PC-9 (cell line): Measurements from ENCODE around the gene KRT36. TPM values are rescaled to one million over a fixed set of nuclear protein-coding genes. Genes with fewer than 3 reads are reported as not detected.
A peak's percentile ranks its signal among the peaks of the same experiment; 100 is the strongest.

Experiments
- BruUV-seq: library from RNA; stranded (reverse); fragments of 400-500 nt; replicated peaks from 2 replicates; lab custom pipeline; 2021; lab: Mats Ljungman, UMichigan
- CTCF ChIA-PET: fragments of 300-600 bp; sonication (Branson Sonifier 250); formaldehyde crosslinking; loops from one replicate; lab custom pipeline; 2022; ENCODE audit warnings: antibody characterized with exemption; lab: Charles Lee
- POLR2A ChIA-PET: fragments of 300-600 bp; sonication (Branson Sonifier 250); formaldehyde crosslinking; loops from one replicate; lab custom pipeline; 2022; ENCODE audit warnings: antibody characterized with exemption; ENCODE audit not compliant: unreplicated experiment; lab: Charles Lee
- DNase-seq, 2 experiments: peaks; one replicate each; pipeline versions ENCODE4 v3.0.0 to v3.0.0-alpha.2; 2015 to 2022; ENCODE audit warnings: mixed read lengths in 1 of 2
- H2AFZ ChIP-seq: fragments of 200-600 bp; sonication (generic); 2 replicates; pipeline ENCODE4 v1.8.1; 2017; ENCODE audit warnings: antibody characterized with exemption
- H3F3A ChIP-seq: fragments of 200-600 bp; sonication (generic); 2 replicates; pipeline ENCODE4 v1.8.1; 2017; ENCODE audit warnings: antibody characterized with exemption, mild to moderate bottlenecking, low read depth; ENCODE audit not compliant: insufficient read depth
- H3K27ac ChIP-seq: fragments of 200-600 bp; sonication (generic); 2 replicates; pipeline ENCODE4 v1.6.1; 2016; ENCODE audit warnings: mixed run types
- H3K27me3 ChIP-seq: fragments of 200-600 bp; sonication (generic); 2 replicates; pipeline ENCODE4 v1.6.1; 2016; ENCODE audit warnings: low read depth, mixed run types; ENCODE audit not compliant: insufficient read depth
- H3K36me3 ChIP-seq: fragments of 200-600 bp; sonication (generic); 2 replicates; pipeline ENCODE4 v1.6.1; 2016; ENCODE audit warnings: low read depth, mixed run types
- H3K4me1 ChIP-seq: fragments of 200-600 bp; sonication (generic); replicated peaks from 2 replicates; pipeline ENCODE4 v1.6.1; 2016; ENCODE audit warnings: mixed run types; ENCODE audit not compliant: insufficient read depth
- H3K4me2 ChIP-seq: fragments of 200-600 bp; sonication (generic); 2 replicates; pipeline ENCODE4 v1.6.1; 2017; ENCODE audit warnings: mixed run types
- H3K4me3 ChIP-seq: fragments of 200-600 bp; sonication (generic); 2 replicates; pipeline ENCODE4 v1.6.1; 2016; ENCODE audit warnings: mixed run types
- H3K79me2 ChIP-seq: fragments of 200-600 bp; sonication (generic); 2 replicates; pipeline ENCODE4 v1.6.1; 2017; ENCODE audit warnings: low read depth, mixed run types
- H3K9me2 ChIP-seq: fragments of 200-600 bp; sonication (generic); 2 replicates; pipeline ENCODE4 v1.8.1; 2017; ENCODE audit warnings: mild to moderate bottlenecking; ENCODE audit not compliant: insufficient read depth
- H3K9me3 ChIP-seq: fragments of 200-600 bp; sonication (generic); 2 replicates; pipeline ENCODE4 v1.8.1; 2016; ENCODE audit warnings: low read depth; ENCODE audit not compliant: insufficient read depth
- H4K20me1 ChIP-seq: fragments of 200-600 bp; sonication (generic); 2 replicates; pipeline ENCODE4 v1.8.1; 2017; ENCODE audit not compliant: insufficient read depth
- EZH2 ChIP-seq: fragments of 200-600 bp; sonication (generic); IDR thresholded peaks from 2 replicates; pipeline ENCODE4 v1.8.0; 2017; ENCODE audit warnings: antibody characterized with exemption, low read depth
- intact Hi-C: fragments of 100-400 bp; cut with micrococcal nuclease; formaldehyde crosslinking; loops from one replicate; pipeline ENCODE4 v1.10.0; 2022; ENCODE audit not compliant: unreplicated experiment
- total RNA-seq: library from RNA; stranded (reverse); gene quantifications from 2 replicates; pipeline ENCODE4 v1.2.3, GENCODE V29; 2021
- TF ChIP-seq, protein P1 (sequence below): fragments of 200-600 bp; sonication (generic); conservative IDR thresholded peaks from 2 replicates; pipeline ENCODE4 v1.6.1; 2017; ENCODE audit warnings: mixed run types, antibody characterized with exemption, mild to moderate bottlenecking, moderate library complexity

Gene KRT36
- total RNA-seq, 1 experiment from 2014 or later, result not detected

DNA sequence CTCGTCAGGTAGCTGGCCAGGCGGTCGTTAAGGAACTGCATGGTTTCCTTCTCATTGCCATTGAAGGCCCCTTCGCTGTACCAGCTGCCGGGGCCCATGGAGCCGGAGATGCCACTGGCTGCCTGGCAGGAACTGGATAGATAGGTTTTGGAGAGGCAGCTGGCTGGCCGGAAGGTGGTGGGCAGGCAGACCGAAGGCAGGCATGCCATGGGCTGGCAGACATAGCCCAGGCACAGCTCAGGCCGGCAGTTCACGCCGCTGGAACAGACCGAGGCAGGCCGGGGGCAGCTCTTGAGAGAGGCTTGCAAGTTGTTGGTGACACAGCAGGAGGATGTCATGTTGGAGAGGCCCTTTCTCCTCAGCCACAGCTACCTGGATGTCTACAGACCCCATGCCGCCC lies 22.7 kb downstream of the KRT36 start, which contains the start of gene KRT32:
Gene KRT32, minus strand, starts transcription at position 399 of the 400 bp plus-strand sequence. Its CDS starts 61 bp downstream, at position 338.
- H3K79me2 ChIP-seq, result no peaks in the 10 kb centered on the region
- H3K4me2 ChIP-seq, result no peak within 1 kb of the TSS
- H2AFZ ChIP-seq, result no peak within 1 kb of the TSS
- no peaks in the 10 kb centered on the region for H3K27me3 ChIP-seq
- no peak for DNase-seq
- ChIA-PET CTCF (no interaction called here), POLR2A (no interaction called here)
- TF ChIP-seq, protein P1, sequence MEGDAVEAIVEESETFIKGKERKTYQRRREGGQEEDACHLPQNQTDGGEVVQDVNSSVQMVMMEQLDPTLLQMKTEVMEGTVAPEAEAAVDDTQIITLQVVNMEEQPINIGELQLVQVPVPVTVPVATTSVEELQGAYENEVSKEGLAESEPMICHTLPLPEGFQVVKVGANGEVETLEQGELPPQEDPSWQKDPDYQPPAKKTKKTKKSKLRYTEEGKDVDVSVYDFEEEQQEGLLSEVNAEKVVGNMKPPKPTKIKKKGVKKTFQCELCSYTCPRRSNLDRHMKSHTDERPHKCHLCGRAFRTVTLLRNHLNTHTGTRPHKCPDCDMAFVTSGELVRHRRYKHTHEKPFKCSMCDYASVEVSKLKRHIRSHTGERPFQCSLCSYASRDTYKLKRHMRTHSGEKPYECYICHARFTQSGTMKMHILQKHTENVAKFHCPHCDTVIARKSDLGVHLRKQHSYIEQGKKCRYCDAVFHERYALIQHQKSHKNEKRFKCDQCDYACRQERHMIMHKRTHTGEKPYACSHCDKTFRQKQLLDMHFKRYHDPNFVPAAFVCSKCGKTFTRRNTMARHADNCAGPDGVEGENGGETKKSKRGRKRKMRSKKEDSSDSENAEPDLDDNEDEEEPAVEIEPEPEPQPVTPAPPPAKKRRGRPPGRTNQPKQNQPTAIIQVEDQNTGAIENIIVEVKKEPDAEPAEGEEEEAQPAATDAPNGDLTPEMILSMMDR, result no peak
- no peak for TF ChIP-seq EZH2
- H4K20me1 ChIP-seq, result no peaks in the 10 kb centered on the region
- no peak within 1 kb of the TSS for H3K27ac ChIP-seq
- no peaks in the 10 kb centered on the region for H3K9me2 ChIP-seq
- H3K36me3 ChIP-seq, result no peaks in the 10 kb centered on the region
- H3K4me3 ChIP-seq, result no peak within 1 kb of the TSS
- peaks cover 20% of the 10 kb centered on the region for H3K4me1 ChIP-seq
- intact Hi-C loops, result no loop called here
- BruUV-seq, result no TSS peak
- H3K9me3 ChIP-seq, result no peaks in the 10 kb centered on the region; the same call in 1 of the 2 replicates
- peaks cover 10% of the 10 kb centered on the region; the same call in 1 of the 2 replicates for H3F3A ChIP-seq

DNA sequence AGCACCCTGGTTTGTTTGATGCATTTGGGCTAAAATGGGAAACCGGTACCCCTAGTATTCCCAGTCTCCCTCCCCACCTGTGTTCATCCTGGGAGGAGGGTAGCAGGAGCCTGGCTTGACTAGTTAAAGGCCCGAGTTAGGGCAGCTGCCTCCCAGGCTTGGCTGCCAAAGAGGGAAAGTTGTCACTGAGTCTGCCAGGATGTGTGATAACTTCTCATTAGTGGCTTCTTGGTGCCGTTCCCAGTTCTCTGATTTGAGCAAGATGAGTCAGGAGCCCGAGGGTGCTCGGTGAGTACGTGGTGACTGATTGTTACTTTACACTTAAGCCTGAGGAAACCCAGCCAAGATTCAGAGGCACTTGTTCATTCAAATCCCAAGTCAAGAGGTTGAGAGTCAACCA lies 25.0 kb downstream of the KRT36 start:
- Histone ChIP-seq H3K4me2 (peak overlapping the region; percentile 45), H3K4me1 (peaks cover 20% of the 10 kb centered on the region), H3K27me3 (no peaks in the 10 kb centered on the region), H3K4me3 (no peak overlapping the region), H2AFZ (no peak overlapping the region), H3K27ac (peak overlapping the region; percentile 50), H4K20me1 (no peaks in the 10 kb centered on the region), H3K9me3 (no peaks in the 10 kb centered on the region), H3K9me2 (no peaks in the 10 kb centered on the region), H3K36me3 (no peaks in the 10 kb centered on the region), H3K79me2 (no peaks in the 10 kb centered on the region), H3F3A (peaks cover 10% of the 10 kb centered on the region; the same call in 1 of the 2 replicates)
- CTCF ChIA-PET, result no interaction called here
- no TSS peak for BruUV-seq
- peak; percentile 73 to 93 for DNase-seq
- POLR2A ChIA-PET, result interaction anchor here (0.5 to 0.6 kb wide), 3 partner anchors 12 to 839 kb away, joined by 3 to 11 read pairs (median 6); no protein-coding TSS in a partner anchor
- intact Hi-C loops, result no loop called here
- TF ChIP-seq, protein P1, result no peak
- TF ChIP-seq EZH2, result no peak

DNA sequence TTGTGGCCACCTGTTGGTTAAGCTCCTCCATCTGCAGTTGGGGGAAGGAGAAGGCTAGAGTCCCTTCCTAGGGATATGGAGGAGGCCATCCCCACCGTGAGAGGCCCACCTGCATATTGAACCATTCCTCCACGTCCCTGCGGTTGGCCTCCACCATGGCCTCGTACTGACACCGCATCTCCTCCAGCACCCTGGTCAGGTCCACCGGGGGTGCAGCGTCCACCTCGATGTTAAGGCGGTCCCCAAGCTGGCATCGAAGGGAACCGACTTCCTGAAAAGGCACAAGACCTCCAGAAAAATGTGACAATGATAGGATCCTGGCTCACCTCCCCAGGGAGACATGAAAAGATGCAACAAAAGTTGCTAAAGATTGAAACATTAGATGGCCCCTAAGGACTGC lies 25.5 kb downstream of the KRT36 start:
- Histone ChIP-seq H3K4me3 (no peak overlapping the region), H4K20me1 (no peaks in the 10 kb centered on the region), H3K4me2 (peak overlapping the region; percentile 39; the same call in 1 of the 2 replicates), H3K9me2 (no peaks in the 10 kb centered on the region), H3K79me2 (no peaks in the 10 kb centered on the region), H3K9me3 (no peaks in the 10 kb centered on the region), H3K27ac (peak overlapping the region; percentile 50), H3K27me3 (no peaks in the 10 kb centered on the region), H3K36me3 (no peaks in the 10 kb centered on the region), H3F3A (peaks cover 10% of the 10 kb centered on the region; the same call in 1 of the 2 replicates), H2AFZ (no peak overlapping the region), H3K4me1 (peaks cover 20% of the 10 kb centered on the region)
- no peak for DNase-seq
- ChIA-PET POLR2A (interaction anchor here (0.5 to 0.6 kb wide), 3 partner anchors 11 to 838 kb away, joined by 3 to 6 read pairs (median 4); no protein-coding TSS in a partner anchor), CTCF (interaction anchor here (0.6 to 0.7 kb wide), 2 partner anchors 62 to 133 kb away, joined by 3 to 14 read pairs; no protein-coding TSS in a partner anchor)
- intact Hi-C loops, result no loop called here
- TF ChIP-seq, protein P1, result no peak
- no peak for TF ChIP-seq EZH2
- no TSS peak for BruUV-seq
